Measurements from ENCODE around the gene TAS2R40.

DNA sequence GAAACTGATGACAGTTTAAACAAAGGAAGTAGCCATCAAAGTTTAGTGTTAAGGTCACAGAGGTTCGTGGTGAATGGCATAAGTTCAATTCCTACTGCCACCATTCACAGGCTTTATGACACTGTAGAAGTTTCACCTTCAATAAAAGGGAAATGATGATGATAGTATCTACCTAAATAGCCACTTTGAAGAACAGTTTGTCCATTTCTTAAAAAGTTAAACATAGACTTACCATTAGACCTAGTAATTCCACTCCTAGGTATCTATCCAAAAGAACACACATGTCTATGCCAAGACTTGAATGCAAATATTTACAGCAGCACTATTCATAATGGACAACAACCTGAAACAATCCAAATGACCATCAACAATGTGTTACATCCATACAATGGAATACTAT is 22.5 kb downstream of the TAS2R40 start:
- no peak for TF ChIP-seq GATA2 (IDR thresholded peaks at IDR 0.05; ENCODE audit: low read depth, low read length)
- TF ChIP-seq GATA3 (IDR thresholded peaks at IDR 0.05; ENCODE audit: low read depth, low read length), result no peak

Measured in SH-SY5Y (cell line).